Endothelial cell of umbilical vein (primary cell): ENCODE results near the gene ZNF79. TPM values are rescaled to one million over a fixed set of nuclear protein-coding genes. Genes with fewer than 3 reads are reported as not detected.

Experiments used
- BruUV-seq: library from RNA; stranded (reverse); fragments of 400-500 nt; replicated peaks from 2 replicates; lab custom pipeline; 2021; lab: Mats Ljungman, UMichigan
- CTCF ChIA-PET: fragments of 300-600, 350-600 bp; sonication (Branson Sonifier 250); formaldehyde crosslinking; loops from one replicate; lab custom pipeline; 2021; ENCODE audit warnings: antibody characterized with exemption, inconsistent platforms; lab: Charles Lee
- POLR2A ChIA-PET: fragments of 300-600, 350-600 bp; sonication (Branson Sonifier 250); formaldehyde crosslinking; loops from one replicate; lab custom pipeline; 2021; ENCODE audit warnings: antibody characterized with exemption, inconsistent platforms; lab: Charles Lee
- DNase-seq: peaks from one replicate; pipeline ENCODE4 v3.0.0-alpha.2; 2011; ENCODE audit warnings: low read depth, low spot score
- FAIRE-seq: peaks from 2 replicates; lab custom pipeline; 2011; peaks lifted over from hg19 to GRCh38; lab: Jason Lieb, UNC
- H2AFZ ChIP-seq: 2 replicates; pipeline ENCODE4 v1.6.0; 2012; ENCODE audit warnings: low read depth, low read length, control low read depth, inconsistent platforms
- H3K27ac ChIP-seq: 2 replicates; pipeline ENCODE4 v1.5.1; 2011; ENCODE audit warnings: low read depth, mild to moderate bottlenecking, control low read depth, low read length, moderate library complexity; ENCODE audit not compliant: insufficient read depth
- H3K27me3 ChIP-seq, 2 experiments: 2 replicates each; pipeline versions ENCODE4 v1.6.0 to v1.6.1; 2011; ENCODE audit warnings: low read length in 2 of 2, mixed read lengths in 1 of 2; ENCODE audit not compliant: control insufficient read depth in 2 of 2, insufficient read depth in 2 of 2
- H3K36me3 ChIP-seq, 2 experiments: 2 replicates in 1 of 2; 3 replicates in 1 of 2; pipeline ENCODE4 v1.5.1; 2011; ENCODE audit warnings: low read length in 2 of 2, mild to moderate bottlenecking in 1 of 2, moderate library complexity in 1 of 2; ENCODE audit not compliant: control insufficient read depth in 2 of 2, insufficient read depth in 2 of 2; ENCODE audit errors: extremely low read depth in 1 of 2
- H3K4me1 ChIP-seq: 3 replicates; pipeline ENCODE4 v1.5.1; 2011; ENCODE audit warnings: mild to moderate bottlenecking, low read length; ENCODE audit not compliant: control insufficient read depth, insufficient read depth; ENCODE audit errors: extremely low read depth
- H3K4me2 ChIP-seq: 2 replicates; pipeline ENCODE4 v1.6.1; 2011; ENCODE audit warnings: low read length, control low read depth, mixed read lengths; ENCODE audit not compliant: insufficient read depth
- H3K4me3 ChIP-seq, 3 experiments: fragments of 200-600 bp in 1 of 3; sonication (generic), shearing (Covaris generic) in 1 of 3; replicated peaks in 1 of 3; 2 replicates each; pipeline ENCODE4 v1.5.1; 2011 to 2016; ENCODE audit warnings: control low read depth in 3 of 3, low read length in 3 of 3, mild to moderate bottlenecking in 2 of 3, inconsistent platforms in 1 of 3, low read depth in 1 of 3, moderate library complexity in 1 of 3; ENCODE audit not compliant: insufficient read depth in 1 of 3
- H3K79me2 ChIP-seq: 2 replicates; pipeline ENCODE4 v1.6.0; 2012; ENCODE audit warnings: low read length, inconsistent platforms; ENCODE audit not compliant: control insufficient read depth, insufficient read depth
- H3K9ac ChIP-seq: replicated peaks from 2 replicates; pipeline ENCODE3; 2011; ENCODE audit warnings: low read length, control low read depth; ENCODE audit not compliant: insufficient read depth; ENCODE audit errors: extremely low read depth
- H3K9me1 ChIP-seq: replicated peaks from 3 replicates; pipeline ENCODE4 v1.6.0; 2011; ENCODE audit warnings: mild to moderate bottlenecking, low read length; ENCODE audit not compliant: control insufficient read depth, insufficient read depth; ENCODE audit errors: extremely low read depth
- H3K9me3 ChIP-seq: replicated peaks from 2 replicates; pipeline ENCODE4 v1.5.1; 2012; ENCODE audit warnings: low read length, inconsistent platforms; ENCODE audit not compliant: control insufficient read depth, insufficient read depth
- H4K20me1 ChIP-seq: replicated peaks from 2 replicates; pipeline ENCODE3; 2011; ENCODE audit warnings: mild to moderate bottlenecking, low read length; ENCODE audit not compliant: control insufficient read depth, insufficient read depth; ENCODE audit errors: extremely low read depth
- EZH2 ChIP-seq: IDR thresholded peaks from 2 replicates; pipeline ENCODE4 v1.6.1; 2012; ENCODE audit warnings: borderline replicate concordance, low read depth, mild to moderate bottlenecking, moderate library complexity, low read length, inconsistent platforms; ENCODE audit not compliant: severe bottlenecking
- JUN ChIP-seq: IDR thresholded peaks from 2 replicates; pipeline ENCODE4 v1.6.1; 2011; ENCODE audit warnings: borderline replicate concordance, low read depth; ENCODE audit not compliant: insufficient read length, insufficient read depth
- POLR2A ChIP-seq: IDR thresholded peaks from 2 replicates; pipeline ENCODE4 v1.6.1; 2012; ENCODE audit warnings: low read depth, mild to moderate bottlenecking, control low read depth, low read length
- POLR2AphosphoS5 ChIP-seq: IDR thresholded peaks from 2 replicates; pipeline ENCODE4 v1.6.1; 2012; ENCODE audit warnings: low read depth, mild to moderate bottlenecking, control low read depth, low read length, moderate library complexity; ENCODE audit not compliant: insufficient read depth
- dilution Hi-C: fragments of 300-500 bp; cut with MboI; formaldehyde crosslinking; loops from one replicate; pipeline ENCODE4 v1.15.0; 2019; ENCODE audit warnings: low sequenced_read_pairs; ENCODE audit not compliant: extremely low pct_ligation_motif_present
- intact Hi-C: fragments of 100-400 bp; cut with micrococcal nuclease; formaldehyde crosslinking; loops from one replicate; pipeline ENCODE4 v1.10.0; 2022
- polyA plus RNA-seq, 4 experiments: library from polyadenylated mRNA; depleted of rRNA in 3 of 4; stranded (reverse) in 3 of 4; unstranded in 1 of 4; fragments of >200 nt; gene quantifications; 2 replicates each; pipeline versions ENCODE4 v1.2.1 to v1.2.3, GENCODE V29; 2011 to 2012; ENCODE audit warnings: missing spikeins in 1 of 4
- total RNA-seq: library from RNA; stranded (reverse); gene quantifications from 2 replicates; pipeline ENCODE4 v1.2.3, GENCODE V29; 2021
- TF ChIP-seq, protein P1 (sequence below), 2 donors: IDR thresholded peaks; 1 replicate in 1 of 2; 2 replicates in 1 of 2; pipeline ENCODE4 v1.5.1; 2011; ENCODE audit warnings: low read length in 2 of 2, mild to moderate bottlenecking in 2 of 2, moderate library complexity in 2 of 2, control low read depth in 1 of 2, inconsistent platforms in 1 of 2, low read depth in 1 of 2; ENCODE audit not compliant: insufficient read depth in 1 of 2; ENCODE audit errors: extremely low read depth in 1 of 2

ZNF79 gene
- total and polyA plus RNA-seq, 2 donors (not counting 3 experiments of a cell fraction or from before 2014, with no cell fraction given) = 6.3 to 10.6 TPM

DNA sequence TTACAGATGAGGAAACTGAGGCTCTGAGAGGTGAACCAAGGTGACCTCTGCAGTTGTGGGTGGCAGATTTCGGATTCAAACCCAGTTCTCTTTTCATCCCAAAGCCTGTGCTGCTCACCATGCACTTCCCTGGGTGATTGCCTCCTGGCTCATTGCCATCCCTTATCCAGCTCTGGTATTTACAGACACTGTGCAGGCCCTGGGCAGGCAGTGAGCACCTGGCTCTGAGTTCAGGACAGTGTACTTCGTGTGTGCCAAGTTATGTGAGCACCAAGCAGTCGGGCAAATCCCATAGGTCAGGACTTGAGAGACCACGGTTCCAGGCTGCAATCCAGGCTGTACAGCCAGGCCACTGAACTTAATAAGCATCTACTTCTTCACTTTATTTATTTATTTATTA is 28.5 kb downstream of the ZNF79 start:
- intact Hi-C loops = no loop called here

DNA sequence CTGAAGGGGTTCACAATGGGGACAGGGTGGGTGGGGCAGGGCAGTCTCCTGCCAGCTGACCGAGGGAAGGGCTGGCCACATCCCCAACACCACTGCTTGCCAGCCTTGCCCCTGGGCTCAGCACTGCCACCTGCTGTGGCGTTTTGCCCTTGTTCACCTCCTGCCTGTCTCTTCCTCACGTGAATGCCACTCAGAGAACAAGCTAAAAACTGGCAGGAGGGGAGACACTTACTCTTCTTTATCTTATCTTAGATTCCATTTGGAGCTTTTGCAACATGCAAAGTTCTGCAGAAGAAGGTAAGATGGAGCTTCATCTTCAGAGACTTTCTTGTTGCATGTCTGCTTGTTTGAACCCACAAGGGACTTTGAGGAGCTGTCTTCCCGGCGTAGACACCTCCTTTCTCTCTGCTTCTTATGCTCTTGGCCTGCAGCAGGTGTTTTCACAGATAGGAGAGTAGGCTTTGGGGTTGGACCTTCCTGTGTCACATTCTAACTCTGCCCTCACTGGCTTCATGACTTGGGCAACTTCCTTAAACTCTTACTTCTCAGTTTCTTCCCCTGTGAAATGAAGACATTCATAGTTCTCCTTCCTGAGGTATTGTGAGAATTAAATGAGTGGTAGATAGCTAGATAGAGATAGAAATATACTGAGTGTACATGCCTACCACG is 31.3 kb downstream of the ZNF79 start:
- peaks cover 7% of the 10 kb centered on the region for H3K79me2 ChIP-seq
- no peaks in the 10 kb centered on the region for H4K20me1 ChIP-seq
- H2AFZ ChIP-seq = no peak overlapping the region
- ChIA-PET CTCF (interaction anchor here (0.8 to 1.9 kb wide), 8 partner anchors 10 to 515 kb away, joined by 3 to 8 read pairs (median 4); partner anchors contain the start of gene ZNF79), POLR2A (no interaction called here)
- FAIRE-seq (peak; percentile 12), DNase-seq (peak; percentile 10)
- no peak overlapping the region for H3K9ac ChIP-seq
- TF ChIP-seq, protein P1, sequence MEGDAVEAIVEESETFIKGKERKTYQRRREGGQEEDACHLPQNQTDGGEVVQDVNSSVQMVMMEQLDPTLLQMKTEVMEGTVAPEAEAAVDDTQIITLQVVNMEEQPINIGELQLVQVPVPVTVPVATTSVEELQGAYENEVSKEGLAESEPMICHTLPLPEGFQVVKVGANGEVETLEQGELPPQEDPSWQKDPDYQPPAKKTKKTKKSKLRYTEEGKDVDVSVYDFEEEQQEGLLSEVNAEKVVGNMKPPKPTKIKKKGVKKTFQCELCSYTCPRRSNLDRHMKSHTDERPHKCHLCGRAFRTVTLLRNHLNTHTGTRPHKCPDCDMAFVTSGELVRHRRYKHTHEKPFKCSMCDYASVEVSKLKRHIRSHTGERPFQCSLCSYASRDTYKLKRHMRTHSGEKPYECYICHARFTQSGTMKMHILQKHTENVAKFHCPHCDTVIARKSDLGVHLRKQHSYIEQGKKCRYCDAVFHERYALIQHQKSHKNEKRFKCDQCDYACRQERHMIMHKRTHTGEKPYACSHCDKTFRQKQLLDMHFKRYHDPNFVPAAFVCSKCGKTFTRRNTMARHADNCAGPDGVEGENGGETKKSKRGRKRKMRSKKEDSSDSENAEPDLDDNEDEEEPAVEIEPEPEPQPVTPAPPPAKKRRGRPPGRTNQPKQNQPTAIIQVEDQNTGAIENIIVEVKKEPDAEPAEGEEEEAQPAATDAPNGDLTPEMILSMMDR (IDR thresholded peaks at IDR 0.05; ENCODE audit: extremely low read depth in 1 of 2, insufficient read depth in 1 of 2, low read depth in 1 of 2, low read length in 2 of 2) = peak in 1 of 2 donors; percentile 43
- no peak for TF ChIP-seq EZH2
- H3K9me1 ChIP-seq = no peaks in the 10 kb centered on the region
- H3K27ac ChIP-seq = no peak overlapping the region
- dilution Hi-C loops = no loop called here
- H3K4me1 ChIP-seq = peaks cover 6% of the 10 kb centered on the region
- H3K27me3 ChIP-seq = no peaks in the 10 kb centered on the region
- H3K36me3 ChIP-seq = peaks cover 0 to 12% of the 10 kb centered on the region in 2 experiments
- intact Hi-C loops = no loop called here
- BruUV-seq = no TSS peak
- no peak overlapping the region for H3K4me3 ChIP-seq
- no peaks in the 10 kb centered on the region for H3K9me3 ChIP-seq
- H3K4me2 ChIP-seq = no peak overlapping the region

More for the DNA sequence above, 28.5 kb downstream of the ZNF79 start:
- H3K4me2 ChIP-seq = peak overlapping the region; percentile 45
- peak; percentile 8 for DNase-seq
- peaks cover 34% of the 10 kb centered on the region for H3K79me2 ChIP-seq
- no peak overlapping the region for H2AFZ ChIP-seq
- no peak for FAIRE-seq
- H3K36me3 ChIP-seq = peaks cover 11 to 15% of the 10 kb centered on the region in 2 experiments
- no peaks in the 10 kb centered on the region for H3K9me3 ChIP-seq
- TF ChIP-seq POLR2AphosphoS5 (no peak), POLR2A (no peak), EZH2 (no peak), JUN (no peak)
- ChIA-PET POLR2A (no interaction called here), CTCF (interaction anchor here (0.9 to 1.8 kb wide), 2 partner anchors 13 to 28 kb away, joined by 3 to 5 read pairs; partner anchors contain the start of gene ZNF79)
- no peaks in the 10 kb centered on the region for H3K27me3 ChIP-seq
- no peak overlapping the region for H3K4me3 ChIP-seq
- no peak overlapping the region for H3K9ac ChIP-seq
- H3K9me1 ChIP-seq = no peaks in the 10 kb centered on the region
- no peaks in the 10 kb centered on the region for H4K20me1 ChIP-seq
- H3K27ac ChIP-seq = no peak overlapping the region
- dilution Hi-C loops = no loop called here
- TSS peak; percentile 14 for BruUV-seq
- H3K4me1 ChIP-seq = peaks cover 19% of the 10 kb centered on the region
